GM21515 (cell line): ENCODE data around the gene A3GALT2.
A peak's percentile ranks its signal among the peaks of the same experiment; 100 is the strongest.

ENCODE experiments used
- ATAC-seq: cut with Tn5 transposase; IDR thresholded peaks from one replicate; pipeline ENCODE4 v1.9.1; 2021; ENCODE audit not compliant: unreplicated experiment

The A3GALT2 gene

GRCh38 chr1:33320619-33321165, at the start of gene A3GALT2:
A3GALT2 (minus strand) TSS chr1:33321098; CDS start chr1:33321098, 0 bp downstream.
- ATAC-seq: no peak

GRCh38 chr1:33370301-33370700, 49.4 kb upstream of the A3GALT2 start:
- no peak for ATAC-seq

GRCh38 chr1:33369764-33370163, 48.9 kb upstream of the A3GALT2 start:
- no peak for ATAC-seq

- no peak for ATAC-seq
Measured at GRCh38 chr1:33369081-33369480, 48.2 kb upstream of the A3GALT2 start.

GRCh38 chr1:33368431-33368830, 47.5 kb upstream of the A3GALT2 start:
- ATAC-seq: no peak

GRCh38 chr1:33367485-33368405, 46.8 kb upstream of the A3GALT2 start:
- peak; percentile 61 for ATAC-seq

GRCh38 chr1:33366762-33367484, 46.0 kb upstream of the A3GALT2 start:
- ATAC-seq: no peak

GRCh38 chr1:33365560-33365997, 44.7 kb upstream of the A3GALT2 start:
- ATAC-seq: no peak

- no peak for ATAC-seq
Measured at GRCh38 chr1:33364565-33364918, 43.6 kb upstream of the A3GALT2 start.

GRCh38 chr1:33363470-33363861, 42.6 kb upstream of the A3GALT2 start:
- ATAC-seq: no peak

GRCh38 chr1:33363021-33363420, 42.1 kb upstream of the A3GALT2 start:
- ATAC-seq: no peak

- ATAC-seq: no peak
Measured at GRCh38 chr1:33361532-33362235, 40.8 kb upstream of the A3GALT2 start.

- ATAC-seq: no peak
Measured at GRCh38 chr1:33360367-33360766, 39.5 kb upstream of the A3GALT2 start.

GRCh38 chr1:33359931-33360330, 39.0 kb upstream of the A3GALT2 start:
- ATAC-seq: no peak

- no peak for ATAC-seq
Measured at GRCh38 chr1:33358795-33359503, 38.1 kb upstream of the A3GALT2 start.

- no peak for ATAC-seq
Measured at GRCh38 chr1:33358114-33358794, 37.4 kb upstream of the A3GALT2 start.

GRCh38 chr1:33357099-33357498, 36.2 kb upstream of the A3GALT2 start:
- ATAC-seq: no peak

- no peak for ATAC-seq
Measured at GRCh38 chr1:33354707-33355316, 33.9 kb upstream of the A3GALT2 start.

GRCh38 chr1:33353531-33353930, 32.6 kb upstream of the A3GALT2 start:
- no peak for ATAC-seq

GRCh38 chr1:33351281-33351660, 30.4 kb upstream of the A3GALT2 start:
- ATAC-seq: no peak
